ENCODE measurements around the gene DTNBP1. TPM values are rescaled to one million over a fixed set of nuclear protein-coding genes. Genes with fewer than 3 reads are reported as not detected.

The DTNBP1 gene
- total and polyA plus RNA-seq, 2 of the 4 experiments (the other 2 are of a cell fraction), result 4.8 to 18.7 TPM

DNA sequence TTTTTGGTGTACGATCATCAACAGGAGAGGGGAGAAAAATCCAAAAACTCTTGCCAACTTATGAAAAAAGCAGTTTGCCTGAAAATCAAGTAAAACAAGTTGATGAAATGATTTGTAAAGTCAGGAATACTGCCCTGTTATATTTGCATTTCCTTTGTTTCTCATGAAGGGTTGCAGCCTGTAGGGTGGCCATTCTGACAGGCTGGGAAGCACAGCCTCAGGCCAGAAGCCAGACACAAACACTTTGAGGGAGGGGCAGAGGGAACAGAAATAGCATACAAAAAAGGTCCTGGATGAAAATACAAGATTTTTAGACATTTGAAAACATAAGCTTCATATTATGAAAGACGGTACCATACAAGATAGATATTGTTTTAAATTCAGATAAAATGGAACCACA is 109.8 kb downstream of the DTNBP1 start:
- H2BK5ac ChIP-seq (ENCODE audit: low read depth, low read length, poor library complexity, severe bottlenecking), result no peak overlapping the region
- H3K9me3 ChIP-seq (ENCODE audit: control insufficient read depth, insufficient read depth, low read length), result no peaks in the 10 kb centered on the region
- H3K27me3 ChIP-seq (ENCODE audit: control insufficient read depth, insufficient read depth, low read length), result no peaks in the 10 kb centered on the region
- H3K4me2 ChIP-seq (ENCODE audit: low read depth, low read length), result no peak overlapping the region
- no peak for ATAC-seq (ENCODE audit: low read depth)
- peaks cover 0 to 8% of the 10 kb centered on the region in 2 experiments; a peak in 2 of 4 replicates for H3K79me1 ChIP-seq (ENCODE audit: low read depth in 1 of 2, low read length in 2 of 2)
- H3K9me1 ChIP-seq (ENCODE audit: insufficient read depth, low read length), result peaks cover 5% of the 10 kb centered on the region; the same call in 1 of the 2 replicates
- H3K9ac ChIP-seq (ENCODE audit: low read depth, low read length), result no peak overlapping the region
- no peaks in the 10 kb centered on the region; the same call in 1 of the 2 replicates for H3K4me1 ChIP-seq (ENCODE audit: control insufficient read depth, insufficient read depth, low read length)
- no peak overlapping the region for H4K91ac ChIP-seq (ENCODE audit: insufficient read depth, low read depth, low read length)
- no peak overlapping the region for H3K4me3 ChIP-seq (ENCODE audit: insufficient read depth, low read depth, low read length)
- intact Hi-C loops (cut with micrococcal nuclease) (loop anchor here (5.0 kb wide), 1 partner anchor 34 kb away; no protein-coding TSS in a partner anchor), dilution Hi-C loops (cut with HindIII; ENCODE audit: low sequenced_read_pairs, unreplicated experiment) (no loop called here), in situ Hi-C loops (cut with MboI; ENCODE audit: low sequenced_read_pairs) (no loop called here)
- no peak overlapping the region for H2AFZ ChIP-seq (replicated peaks; ENCODE audit: low read length, poor library complexity)
- H3K36me3 ChIP-seq (ENCODE audit: control insufficient read depth, insufficient read depth, low read length), result no peaks in the 10 kb centered on the region
- no CpG with 5 or more reads among the region's 2 CpGs for WGBS, 2 experiments (ENCODE audit: extremely low coverage in 2 of 2, insufficient read length in 1 of 2)
- TF ChIP-seq BHLHE40 (IDR thresholded peaks at IDR 0.05; ENCODE audit: low read depth, low read length) (no peak), RFX5 (IDR thresholded peaks at IDR 0.05; ENCODE audit: low read depth, low read length) (no peak), SMC3 (IDR thresholded peaks at IDR 0.05; ENCODE audit: low read depth, low read length) (no peak)
- no peak overlapping the region for H3K56ac ChIP-seq (ENCODE audit: extremely low read depth, insufficient read depth, low read length)
- no peak overlapping the region for H4K5ac ChIP-seq (ENCODE audit: low read depth, low read length)
- no peak overlapping the region for H2BK120ac ChIP-seq (ENCODE audit: low read depth, low read length)
- H2BK20ac ChIP-seq (ENCODE audit: low read depth, low read length), result no peak overlapping the region
- H2AK9ac ChIP-seq (replicated peaks; ENCODE audit: low read depth, low read length, poor library complexity), result no peak overlapping the region
- no peaks in the 10 kb centered on the region for H4K20me1 ChIP-seq (ENCODE audit: insufficient read depth, low read length)
- H4K8ac ChIP-seq (ENCODE audit: low read depth in 2 of 2, low read length in 2 of 2), result no peak overlapping the region
- ChIA-PET CTCF (no interaction called here), POLR2A (ENCODE audit: unreplicated experiment) (no interaction called here)
- no peak overlapping the region for H3K18ac ChIP-seq (ENCODE audit: low read depth, low read length)
- no peak overlapping the region for H3K4ac ChIP-seq (ENCODE audit: low read depth, low read length)
- H3K27ac ChIP-seq (ENCODE audit: insufficient read depth, low read length), result no peak overlapping the region
- DNase-seq, result no peak
- no TSS peak for BruUV-seq (replicated peaks)
- no peak overlapping the region for H2AK5ac ChIP-seq (ENCODE audit: low read depth, low read length)
- H3K23ac ChIP-seq (ENCODE audit: low read depth, low read length), result no peak overlapping the region
- H2BK15ac ChIP-seq (ENCODE audit: low read depth, low read length), result no peak overlapping the region
- no peak overlapping the region for H3K14ac ChIP-seq (replicated peaks; ENCODE audit: low read depth, low read length)
